Measurements from ENCODE around the gene RNF133.

GRCh38 chr7:122738947-122739346 lies 40.0 kb upstream of the RNF133 start:
- TF ChIP-seq TAF1 (IDR thresholded peaks at IDR 0.05; ENCODE audit: borderline replicate concordance, insufficient read depth, low read length) (no peak), POLR2AphosphoS5 (IDR thresholded peaks at IDR 0.05; ENCODE audit: low read depth, low read length) (no peak)

All from PFSK-1 (cell line).